K562 (cell line): ENCODE results near the gene MYOZ1. TPM values are rescaled to one million over a fixed set of nuclear protein-coding genes. Genes with fewer than 3 reads are reported as not detected.

Source experiments
- ATF3 ChIP-seq, 2 experiments: fragments of 450-650 bp in 1 of 2; sonication (generic) in 1 of 2; formaldehyde crosslinking in 1 of 2; IDR thresholded peaks in 1 of 2; conservative IDR thresholded peaks in 1 of 2; 2 replicates each; pipeline versions ENCODE4 v1.6.1 to v1.8.1; 2016 to 2023; ENCODE audit warnings: mild to moderate bottlenecking in 2 of 2, moderate library complexity in 2 of 2, inconsistent platforms in 1 of 2, missing genetic modification reagents in 1 of 2
- BMI1 ChIP-seq: fragments of 150-350 bp; IDR thresholded peaks from 2 replicates; pipeline ENCODE4 v1.6.1; 2014; ENCODE audit warnings: low read length
- C11orf30 ChIP-seq: fragments of 450-650 bp; IDR thresholded peaks from 2 replicates; pipeline ENCODE4 v1.6.1; 2016; ENCODE audit warnings: low read depth, mild to moderate bottlenecking
- CEBPB ChIP-seq: fragments of 450-650 bp; IDR thresholded peaks from 2 replicates; pipeline ENCODE4 v1.6.1; 2016; ENCODE audit warnings: missing genetic modification characterization, missing compliant biosample characterization
- ETS1 ChIP-seq: conservative IDR thresholded peaks from 2 replicates; pipeline ENCODE4 v1.6.1; 2011; ENCODE audit warnings: low read depth, mild to moderate bottlenecking, low read length; ENCODE audit not compliant: control insufficient read depth
- ETV6 ChIP-seq, 3 experiments: fragments of 150-350 bp in 1 of 3; sonication (generic) in 1 of 3; formaldehyde crosslinking in 1 of 3; IDR thresholded peaks; 2 replicates each; pipeline versions ENCODE4 v1.6.1 to v1.8.0; 2014 to 2022; ENCODE audit warnings: borderline replicate concordance in 2 of 3, low read depth in 2 of 3, antibody characterized with exemption in 1 of 3, low read length in 1 of 3, mild to moderate bottlenecking in 1 of 3, missing genetic modification reagents in 1 of 3
- GTF2F1 ChIP-seq: IDR thresholded peaks from 2 replicates; pipeline ENCODE4 v1.6.1; 2011; ENCODE audit warnings: low read depth, low read length, improper control_type of control experiment
- HDAC2 ChIP-seq: fragments of 450-650 bp; IDR thresholded peaks from 2 replicates; pipeline ENCODE4 v1.6.1; 2016; ENCODE audit warnings: mild to moderate bottlenecking
- HNRNPL ChIP-seq: fragments of 200-400 bp; formaldehyde crosslinking; IDR thresholded peaks from 2 replicates; pipeline ENCODE4 v1.6.1; 2017; ENCODE audit warnings: low read depth, mild to moderate bottlenecking, low read length
- HNRNPUL1 ChIP-seq: fragments of 200-400 bp; formaldehyde crosslinking; IDR thresholded peaks from 2 replicates; pipeline ENCODE4 v1.6.1; 2017; ENCODE audit warnings: low read length
- LEF1 ChIP-seq: fragments of 450-650 bp; IDR thresholded peaks from 2 replicates; pipeline ENCODE4 v1.6.1; 2016; ENCODE audit warnings: mild to moderate bottlenecking
- MIER1 ChIP-seq: fragments of 450-650 bp; IDR thresholded peaks from 2 replicates; pipeline ENCODE4 v1.6.1; 2016; ENCODE audit warnings: antibody characterized with exemption, mild to moderate bottlenecking, low read depth
- NFIC ChIP-seq: fragments of 450-650 bp; IDR thresholded peaks from 2 replicates; pipeline ENCODE4 v1.6.1; 2017; ENCODE audit warnings: mild to moderate bottlenecking, inconsistent platforms
- NR4A1 ChIP-seq, 2 experiments: fragments of 250-450 bp in 1 of 2; fragments of 450-650 bp in 1 of 2; sonication (Bioruptor Pico) in 1 of 2; IDR thresholded peaks; 2 replicates each; pipeline versions ENCODE4 v1.4.0 to v1.6.1; 2016 to 2020; ENCODE audit warnings: mild to moderate bottlenecking in 2 of 2, missing compliant biosample characterization in 1 of 2, missing genetic modification characterization in 1 of 2, moderate library complexity in 1 of 2
- NRF1 ChIP-seq, 2 experiments: fragments of 450-650 bp; IDR thresholded peaks in 1 of 2; conservative IDR thresholded peaks in 1 of 2; 2 replicates each; pipeline ENCODE4 v1.6.1; 2014; ENCODE audit warnings: mild to moderate bottlenecking in 2 of 2
- PATZ1 ChIP-seq: fragments of 250-450 bp; sonication (Bioruptor Pico); IDR thresholded peaks from 2 replicates; pipeline ENCODE4 v1.5.0; 2020; ENCODE audit warnings: mild to moderate bottlenecking, borderline replicate concordance
- PPARD ChIP-seq: fragments of 250-450 bp; sonication (Bioruptor Pico); IDR thresholded peaks from 2 replicates; pipeline ENCODE4 v1.8.0; 2022; ENCODE audit warnings: inconsistent platforms, mild to moderate bottlenecking, moderate library complexity
- RCOR1 ChIP-seq, 2 experiments: IDR thresholded peaks; 2 replicates each; pipeline ENCODE4 v1.6.1; 2012; ENCODE audit warnings: low read depth in 2 of 2, low read length in 2 of 2, borderline replicate concordance in 1 of 2, improper control_type of control experiment in 1 of 2
- SRSF9 ChIP-seq: fragments of 200-400 bp; formaldehyde crosslinking; IDR thresholded peaks from 2 replicates; pipeline ENCODE4 v1.6.1; 2017; ENCODE audit warnings: low read depth, low read length, borderline replicate concordance
- STAT5B ChIP-seq: fragments of 250-450 bp; sonication (Bioruptor Pico); IDR thresholded peaks from 2 replicates; pipeline ENCODE4 v1.8.0; 2021; ENCODE audit warnings: mild to moderate bottlenecking, inconsistent platforms
- TOE1 ChIP-seq, 2 experiments: fragments of 450-650 bp in 1 of 2; sonication (generic) in 1 of 2; formaldehyde crosslinking in 1 of 2; IDR thresholded peaks; 2 replicates each; pipeline versions ENCODE4 v1.7.1 to v1.8.0; 2016 to 2022; ENCODE audit warnings: borderline replicate concordance in 2 of 2, mild to moderate bottlenecking in 2 of 2, antibody characterized with exemption in 1 of 2, inconsistent platforms in 1 of 2, low read depth in 1 of 2, missing genetic modification reagents in 1 of 2, moderate library complexity in 1 of 2
- ZNF134 ChIP-seq: fragments of 250-450 bp; sonication (Bioruptor Pico); conservative IDR thresholded peaks from 2 replicates; pipeline ENCODE4 v1.4.0; 2020
- ZNF224 ChIP-seq: sonication (generic); formaldehyde crosslinking; IDR thresholded peaks from 2 replicates; pipeline ENCODE4 v1.8.0; 2022; ENCODE audit warnings: mild to moderate bottlenecking, missing genetic modification reagents
- ZNF263 ChIP-seq: sonication (generic); formaldehyde crosslinking; IDR thresholded peaks from 2 replicates; pipeline ENCODE4 v1.8.0; 2022; ENCODE audit warnings: mild to moderate bottlenecking, missing genetic modification reagents, borderline replicate concordance
- ZNF589 ChIP-seq: fragments of 200-800 bp; sonication (Bioruptor generic); IDR thresholded peaks from 2 replicates; pipeline ENCODE4 v1.6.1; 2016; ENCODE audit warnings: low read depth, missing genetic modification characterization, missing compliant biosample characterization
- ZNF77 ChIP-seq: fragments of 250-450 bp; sonication (Bioruptor Pico); IDR thresholded peaks from 2 replicates; pipeline ENCODE4 v1.5.0; 2020
- polyA plus RNA-seq, 8 experiments: library from polyadenylated mRNA; depleted of rRNA in 4 of 8; stranded (reverse) in 5 of 8; unstranded in 3 of 8; fragments of >200 nt; fragmentation: Nextera tagmentation in 2 of 8; fragmentation: Illumina TruSeq in 1 of 8; extraction: Ambion mirVana in 2 of 8; extraction: Trizol in 1 of 8; gene quantifications; 2 replicates each; pipeline versions ENCODE4 v1.2.1 to v1.2.3, GENCODE V29; 2011 to 2014; ENCODE audit warnings: inconsistent platforms in 1 of 8, missing spikeins in 1 of 8
- total RNA-seq, 7 experiments: library from RNA; depleted of rRNA in 6 of 7; stranded (reverse); fragments of >200 nt in 6 of 7; fragmentation: Illumina TruSeq in 2 of 7; extraction: Trizol in 2 of 7; gene quantifications; 2 replicates each; pipeline versions ENCODE4 v1.2.1 to v1.2.3, GENCODE V29; 2011 to 2021; ENCODE audit warnings: low replicate concordance in 1 of 7

MYOZ1 gene
- total and polyA plus RNA-seq, 9 of the 15 experiments (the other 6 are each of a cell fraction or from before 2014, with no cell fraction given) = 0.03 to 0.18 (median 0.07) TPM; not detected in 5

- TF ChIP-seq PPARD (CRISPR knock-in tag) (no peak), GTF2F1 (no peak), STAT5B (CRISPR knock-in tag) (no peak), HDAC2 (no peak), NFIC (no peak), MIER1 (no peak), RCOR1 (IDR thresholded peaks at IDR 0.05; ENCODE audit: borderline replicate concordance in 1 of 2, low read depth in 2 of 2, low read length in 2 of 2) (peak in 1 of 2 experiments; percentile 80; a peak in 2 of 4 replicates), ATF3 (IDR thresholded peaks at IDR 0.05) (peak; percentile 91), ATF3 (CRISPR knock-in tag; conservative IDR thresholded peaks at IDR 0.05) (no peak), HNRNPUL1 (no peak), PATZ1 (CRISPR knock-in tag) (no peak), ETV6 (IDR thresholded peaks at IDR 0.05; ENCODE audit: borderline replicate concordance in 1 of 2, low read depth in 2 of 2, low read length in 1 of 2) (no peak), ETV6 (CRISPR knock-in tag; IDR thresholded peaks at IDR 0.05; ENCODE audit: borderline replicate concordance) (no peak), LEF1 (peak; percentile 77; the same call in 1 of the 2 replicates), ZNF224 (CRISPR knock-in tag) (no peak), TOE1 (IDR thresholded peaks at IDR 0.05; ENCODE audit: borderline replicate concordance) (no peak), TOE1 (CRISPR knock-in tag; IDR thresholded peaks at IDR 0.05; ENCODE audit: borderline replicate concordance, low read depth) (no peak), ZNF263 (CRISPR knock-in tag) (no peak), SRSF9 (no peak), NRF1 (conservative IDR thresholded peaks at IDR 0.05 in 1 of 2, IDR thresholded peaks at IDR 0.05 in 1 of 2) (no peak), C11orf30 (0 out of 2 replicates have a peak, but pooled peaks have one; percentile 6), ZNF134 (CRISPR knock-in tag) (no peak), ZNF77 (CRISPR knock-in tag) (no peak), NR4A1 (CRISPR knock-in tag; IDR thresholded peaks at IDR 0.05) (no peak), NR4A1 (tag; IDR thresholded peaks at IDR 0.05) (no peak), BMI1 (no peak), ETS1 (no peak), HNRNPL (no peak), ZNF589 (CRISPR knock-in tag) (no peak), CEBPB (peak; percentile 92)
Measured at GRCh38 chr10:73586583-73586984, 54.7 kb downstream of the MYOZ1 start (continued).
